Measurements from ENCODE around the gene TTC32.

- TF ChIP-seq CTCF (IDR thresholded peaks at IDR 0.05) (no peak), POLR2A (IDR thresholded peaks at IDR 0.05) (no peak)
Measured at GRCh38 chr2:19861813-19862212, 40.0 kb downstream of the TTC32 start.
